Stomach (tissue), 9 donors: ENCODE data around the gene IRF6. TPM values are rescaled to one million over a fixed set of nuclear protein-coding genes. Genes with fewer than 3 reads are reported as not detected.

Source experiments
- DNase-seq, 2 donors: peaks; one replicate each; pipeline versions ENCODE4 v3.0.0 to v3.0.0-alpha.2; 2013 to 2019
- H3K27ac ChIP-seq, 5 donors: fragments of 200-600 bp in 4 of 5; sonication (generic) in 4 of 5; one replicate each; pipeline ENCODE4 v1.5.1; 2013 to 2019; ENCODE audit warnings: mild to moderate bottlenecking in 1 of 5, moderate library complexity in 1 of 5
- H3K27me3 ChIP-seq, 3 donors: fragments of 200-600 bp; sonication (generic); one replicate each; pipeline ENCODE4 v1.5.1; 2017 to 2019; ENCODE audit warnings: mixed run types in 1 of 3
- H3K36me3 ChIP-seq, 4 donors: fragments of 200-600 bp; sonication (generic); 1 replicate in 3 of 4; 2 replicates in 1 of 4; pipeline ENCODE4 v1.5.1; 2016 to 2019
- H3K4me1 ChIP-seq, 4 donors: fragments of 200-600 bp; sonication (generic); one replicate each; pipeline ENCODE4 v1.5.1; 2016 to 2019
- H3K4me3 ChIP-seq, 4 donors: fragments of 200-600 bp; sonication (generic) in 3 of 4; one replicate each; pipeline ENCODE4 v1.5.1; 2016 to 2019; ENCODE audit warnings: mild to moderate bottlenecking in 1 of 4
- H3K9me3 ChIP-seq, 4 donors: fragments of 200-600 bp; sonication (generic); one replicate each; pipeline ENCODE4 v1.5.1; 2016 to 2019
- CTCF ChIP-seq, 7 experiments: fragments of 450-650 bp in 4 of 7; fragments of 200-600 bp in 3 of 7; sonication (generic) in 3 of 7; IDR thresholded peaks; one replicate each; pipeline ENCODE4 v1.5.1; 2016 to 2019; ENCODE audit warnings: antibody characterized with exemption in 7 of 7, control low read depth in 2 of 7, mild to moderate bottlenecking in 1 of 7
- EP300 ChIP-seq: sonication (generic); formaldehyde crosslinking; IDR thresholded peaks from one replicate; pipeline ENCODE4 v1.6.1; 2017; ENCODE audit warnings: antibody characterized with exemption
- POLR2A ChIP-seq, 4 donors: fragments of 450-650 bp; IDR thresholded peaks; one replicate each; pipeline ENCODE4 v1.6.1; 2016; ENCODE audit warnings: antibody characterized with exemption in 4 of 4, control low read depth in 2 of 4, mild to moderate bottlenecking in 1 of 4, moderate library complexity in 1 of 4
- POLR2AphosphoS5 ChIP-seq, 3 donors: sonication (generic); formaldehyde crosslinking; IDR thresholded peaks; one replicate each; pipeline ENCODE4 v1.6.1; 2016; ENCODE audit warnings: antibody characterized with exemption in 3 of 3
- WGBS, 5 donors: extraction: QIAGEN DNeasy Blood & Tissue Kit in 3 of 5; methylation state at CpG; one replicate each; pipeline versions ENCODE4 v1.1.5 to v1.1.7; 2013 to 2018; 5-methylcytosine and 5-hydroxymethylcytosine counted together
- intact Hi-C: fragments of 100-400 bp; cut with DNase I; formaldehyde crosslinking; loops from one replicate; pipeline ENCODE4 v1.15.1; 2023; ENCODE audit warnings: low total_unique reads
- polyA plus RNA-seq, 3 donors: library from polyadenylated mRNA; stranded (reverse); fragments of 200-250 nt; gene quantifications; one replicate each; pipeline ENCODE4 v1.2.3, GENCODE V29; 2013
- total RNA-seq, 5 donors: library from RNA; depleted of rRNA; stranded (reverse); fragments of >200 nt; gene quantifications; one replicate each; pipeline versions ENCODE4 v1.1.0 to v1.2.3, GENCODE V29; 2014 to 2016
- donor health status: healthy with polysubstance abuse.
- donor health status: Bipolar disorder and iron deficiency.
- donor health status: healthy.

Gene IRF6
- total and polyA plus RNA-seq, 8 donors = 11.6 to 64.8 (median 26.5) TPM

GRCh38 chr1:209803568-209803967 lies 2.4 kb downstream of the IRF6 start:
- H3K4me1 ChIP-seq = peaks cover 10 to 51% (median 29%) of the 10 kb centered on the region in 4 donors
- 41 to 78% (median 53%) methylated on average over 1 of the region's 1 CpG for WGBS, 5 donors
- no peaks in the 10 kb centered on the region for H3K9me3 ChIP-seq
- H3K27ac ChIP-seq = peak overlapping the region; percentile 26 to 89 (median 74)
- peak overlapping the region in 1 of 4 donors; percentile 51 for H3K4me3 ChIP-seq
- intact Hi-C loops = no loop called here
- DNase-seq = no peak
- TF ChIP-seq POLR2A (IDR thresholded peaks at IDR 0.05) (no peak), POLR2AphosphoS5 (IDR thresholded peaks at IDR 0.05) (no peak), EP300 (no peak), CTCF (IDR thresholded peaks at IDR 0.05) (no peak)
- H3K36me3 ChIP-seq = peaks cover 0 to 11% (median 6%) of the 10 kb centered on the region in 4 donors
- peaks cover 0 to 13% (median 4%) of the 10 kb centered on the region in 3 donors for H3K27me3 ChIP-seq

GRCh38 chr1:209802780-209803152 lies 3.2 kb downstream of the IRF6 start:
- peaks cover 0 to 13% (median 4%) of the 10 kb centered on the region in 3 donors for H3K27me3 ChIP-seq
- peaks cover 10 to 56% (median 36%) of the 10 kb centered on the region in 4 donors for H3K4me1 ChIP-seq
- H3K27ac ChIP-seq = peak overlapping the region; percentile 58 to 89 (median 74)
- 67 to 86% (median 78%) methylated on average over 3 to 4 of the region's 4 CpGs for WGBS, 5 donors
- no peak for DNase-seq
- intact Hi-C loops = no loop called here
- no peaks in the 10 kb centered on the region for H3K9me3 ChIP-seq
- TF ChIP-seq POLR2A (IDR thresholded peaks at IDR 0.05) (no peak), CTCF (IDR thresholded peaks at IDR 0.05) (no peak)
- H3K36me3 ChIP-seq = peaks cover 0 to 11% (median 6%) of the 10 kb centered on the region in 4 donors
- H3K4me3 ChIP-seq = peak overlapping the region in 1 of 4 donors; percentile 51

DNA sequence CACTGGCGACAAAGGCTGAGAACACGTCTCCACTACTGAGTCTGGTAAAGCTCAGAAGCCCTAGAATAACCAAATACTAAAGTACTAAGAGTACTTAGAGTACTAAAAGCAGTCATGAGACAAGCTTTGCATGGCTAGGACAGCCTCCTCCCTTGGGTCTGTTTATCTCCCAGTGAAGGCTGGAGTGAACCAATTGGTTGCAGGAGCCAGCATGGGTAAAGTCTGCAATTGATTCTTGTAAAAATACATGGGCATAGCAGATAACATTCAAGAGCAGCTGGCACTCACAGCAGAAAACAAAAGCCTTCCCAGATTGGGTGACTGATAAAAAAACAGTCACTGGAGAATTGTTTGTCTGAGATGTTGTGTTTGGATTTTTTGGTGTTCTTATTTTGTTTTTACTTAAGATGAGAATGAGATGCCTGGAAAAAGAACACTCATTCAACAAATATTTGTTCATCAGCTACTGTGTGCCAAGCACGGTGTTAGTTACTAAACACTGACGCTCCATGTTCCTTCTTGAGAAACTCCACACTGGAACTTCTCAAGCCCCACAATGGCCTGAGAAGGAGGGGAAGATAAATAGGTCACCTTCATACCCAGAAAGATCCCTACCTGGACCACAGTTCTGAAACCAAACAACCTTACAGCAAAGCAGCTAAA lies 3.7 kb downstream of the IRF6 start:
- 38 to 78% (median 44%) methylated on average over 4 of the region's 4 CpGs for WGBS, 5 donors
- peaks cover 10 to 59% (median 40%) of the 10 kb centered on the region in 4 donors for H3K4me1 ChIP-seq
- peak in 1 of 2 donors; percentile 59 for DNase-seq
- TF ChIP-seq POLR2A (IDR thresholded peaks at IDR 0.05) = peak in 1 of 4 donors; percentile 9
- no peak for TF ChIP-seq EP300
- peak in 1 of 3 donors; percentile 21 for TF ChIP-seq POLR2AphosphoS5 (IDR thresholded peaks at IDR 0.05)
- TF ChIP-seq CTCF (IDR thresholded peaks at IDR 0.05) = no peak
- no peaks in the 10 kb centered on the region for H3K9me3 ChIP-seq
- intact Hi-C loops = no loop called here
- peak overlapping the region in 1 of 4 donors; percentile 51 for H3K4me3 ChIP-seq
- H3K27me3 ChIP-seq = peaks cover 0 to 13% (median 4%) of the 10 kb centered on the region in 3 donors
- peak overlapping the region; percentile 59 to 89 (median 80) for H3K27ac ChIP-seq
- H3K36me3 ChIP-seq = peaks cover 0 to 11% (median 6%) of the 10 kb centered on the region in 4 donors

DNA sequence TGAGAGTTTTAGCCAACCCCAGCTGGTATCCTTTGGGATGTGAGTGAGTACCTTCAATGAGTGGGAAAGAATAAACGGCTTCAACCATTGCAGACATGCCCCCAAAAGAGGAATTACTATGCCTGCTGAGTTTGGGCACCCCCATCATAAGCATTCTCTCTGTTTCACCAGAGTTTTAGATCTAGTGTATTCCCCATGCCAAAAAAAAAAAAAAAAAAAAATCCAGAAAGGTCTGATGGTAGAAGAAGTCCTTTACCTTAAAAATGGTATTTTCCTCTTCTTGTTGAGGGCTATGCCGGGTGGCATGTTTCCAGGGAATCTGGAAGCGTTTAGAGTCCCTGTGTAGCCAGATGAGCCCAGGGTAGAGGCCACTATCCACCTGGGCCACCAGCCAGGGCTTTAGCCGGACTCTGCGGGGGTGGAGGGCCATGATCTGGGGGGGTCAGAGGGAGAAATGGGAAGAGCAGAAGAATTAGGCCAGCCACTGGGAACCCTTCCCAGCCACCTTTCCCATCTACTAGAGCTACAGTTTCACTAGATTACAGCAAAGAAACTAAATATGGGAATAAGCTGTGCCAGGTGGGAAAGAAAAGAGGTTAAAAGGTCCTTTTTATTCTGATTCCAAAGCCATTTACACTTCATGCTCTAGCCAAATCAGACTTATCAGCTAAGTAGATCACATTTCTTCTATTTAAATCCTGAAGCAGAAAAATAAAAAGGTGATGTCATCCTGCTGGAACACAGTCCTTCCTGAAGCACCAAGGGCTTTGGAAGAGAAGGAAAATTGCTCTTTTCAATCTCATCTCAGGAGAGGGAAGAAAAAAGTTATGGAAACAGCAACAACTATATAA lies 4.7 kb downstream of the IRF6 start:
- H3K4me3 ChIP-seq = no peak overlapping the region
- no peak for TF ChIP-seq CTCF (IDR thresholded peaks at IDR 0.05)
- TF ChIP-seq EP300 = no peak
- TF ChIP-seq POLR2A (IDR thresholded peaks at IDR 0.05) = no peak
- TF ChIP-seq POLR2AphosphoS5 (IDR thresholded peaks at IDR 0.05) = no peak
- H3K9me3 ChIP-seq = no peaks in the 10 kb centered on the region
- peak overlapping the region; percentile 59 to 89 (median 79) for H3K27ac ChIP-seq
- intact Hi-C loops = no loop called here
- peaks cover 0 to 12% (median 7%) of the 10 kb centered on the region in 4 donors for H3K36me3 ChIP-seq
- peaks cover 7 to 61% (median 39%) of the 10 kb centered on the region in 4 donors for H3K4me1 ChIP-seq
- peaks cover 0 to 11% (median 4%) of the 10 kb centered on the region in 3 donors for H3K27me3 ChIP-seq
- peak in 1 of 2 donors; percentile 40 for DNase-seq
- 42 to 60% (median 49%) methylated on average over 5 of the region's 5 CpGs for WGBS, 5 donors
